ENCODE data around the gene BCL2L2.

BCL2L2 gene

GRCh38 chr14:23286902-23287479, 19.6 kb upstream of the BCL2L2 start:
- H3K4me1 ChIP-seq (ENCODE audit: control insufficient read depth, insufficient read depth, low read length): peaks cover 12% of the 10 kb centered on the region
- no peaks in the 10 kb centered on the region for H3K9me3 ChIP-seq (ENCODE audit: control insufficient read depth, insufficient read depth, low read depth, low read length)
- peak overlapping the region; percentile 96 for H3K27ac ChIP-seq (ENCODE audit: extremely low read depth, low read depth, low read length)
- ChIA-PET POLR2A (interaction anchor here (0.6 to 3.1 kb wide), 9 partner anchors 11 to 568 kb away, joined by 3 to 41 read pairs (median 6); partner anchors contain the start of genes BCL2L2, HAUS4, PABPN1 and PPP1R3E), CTCF (interaction anchor here (0.5 to 2.2 kb wide), 7 partner anchors 8 to 1073 kb away, joined by 3 to 8 read pairs (median 3); no protein-coding TSS in a partner anchor)
- H3K4me3 ChIP-seq (ENCODE audit: low read depth, low read length): peak overlapping the region; percentile 58
- peaks cover 0 to 3% of the 10 kb centered on the region in 2 experiments; a peak in 1 of 3 replicates for H3K36me3 ChIP-seq (ENCODE audit: control insufficient read depth in 2 of 2, insufficient read depth in 1 of 2, low read length in 2 of 2)
- TF ChIP-seq TCF7L2 (IDR thresholded peaks at IDR 0.05; ENCODE audit: borderline replicate concordance, low read depth, low read length) (no peak), ZNF157 (tag by site-specific recombination; IDR thresholded peaks at IDR 0.05) (no peak), ZNF24 (tag by site-specific recombination; IDR thresholded peaks at IDR 0.05) (no peak), ZBTB48 (tag by site-specific recombination; IDR thresholded peaks at IDR 0.05) (no peak), HOXC10 (CRISPR knock-in tag; IDR thresholded peaks at IDR 0.05) (no peak), ZNF629 (tag by site-specific recombination; IDR thresholded peaks at IDR 0.05) (no peak), MEIS1 (CRISPR knock-in tag; IDR thresholded peaks at IDR 0.05; ENCODE audit: borderline replicate concordance) (no peak), ZNF843 (tag by site-specific recombination; IDR thresholded peaks at IDR 0.05) (no peak), ZNF324 (tag by site-specific recombination; IDR thresholded peaks at IDR 0.05) (no peak), GLI4 (tag by site-specific recombination; IDR thresholded peaks at IDR 0.05) (no peak), ZNF571 (tag by site-specific recombination; IDR thresholded peaks at IDR 0.05) (no peak)
- TF ChIP-seq, protein P1, sequence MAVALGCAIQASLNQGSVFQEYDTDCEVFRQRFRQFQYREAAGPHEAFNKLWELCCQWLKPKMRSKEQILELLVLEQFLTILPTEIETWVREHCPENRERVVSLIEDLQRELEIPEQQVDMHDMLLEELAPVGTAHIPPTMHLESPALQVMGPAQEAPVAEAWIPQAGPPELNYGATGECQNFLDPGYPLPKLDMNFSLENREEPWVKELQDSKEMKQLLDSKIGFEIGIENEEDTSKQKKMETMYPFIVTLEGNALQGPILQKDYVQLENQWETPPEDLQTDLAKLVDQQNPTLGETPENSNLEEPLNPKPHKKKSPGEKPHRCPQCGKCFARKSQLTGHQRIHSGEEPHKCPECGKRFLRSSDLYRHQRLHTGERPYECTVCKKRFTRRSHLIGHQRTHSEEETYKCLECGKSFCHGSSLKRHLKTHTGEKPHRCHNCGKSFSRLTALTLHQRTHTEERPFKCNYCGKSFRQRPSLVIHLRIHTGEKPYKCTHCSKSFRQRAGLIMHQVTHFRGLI (tag by site-specific recombination; IDR thresholded peaks at IDR 0.05): no peak
- TF ChIP-seq, protein P2, sequence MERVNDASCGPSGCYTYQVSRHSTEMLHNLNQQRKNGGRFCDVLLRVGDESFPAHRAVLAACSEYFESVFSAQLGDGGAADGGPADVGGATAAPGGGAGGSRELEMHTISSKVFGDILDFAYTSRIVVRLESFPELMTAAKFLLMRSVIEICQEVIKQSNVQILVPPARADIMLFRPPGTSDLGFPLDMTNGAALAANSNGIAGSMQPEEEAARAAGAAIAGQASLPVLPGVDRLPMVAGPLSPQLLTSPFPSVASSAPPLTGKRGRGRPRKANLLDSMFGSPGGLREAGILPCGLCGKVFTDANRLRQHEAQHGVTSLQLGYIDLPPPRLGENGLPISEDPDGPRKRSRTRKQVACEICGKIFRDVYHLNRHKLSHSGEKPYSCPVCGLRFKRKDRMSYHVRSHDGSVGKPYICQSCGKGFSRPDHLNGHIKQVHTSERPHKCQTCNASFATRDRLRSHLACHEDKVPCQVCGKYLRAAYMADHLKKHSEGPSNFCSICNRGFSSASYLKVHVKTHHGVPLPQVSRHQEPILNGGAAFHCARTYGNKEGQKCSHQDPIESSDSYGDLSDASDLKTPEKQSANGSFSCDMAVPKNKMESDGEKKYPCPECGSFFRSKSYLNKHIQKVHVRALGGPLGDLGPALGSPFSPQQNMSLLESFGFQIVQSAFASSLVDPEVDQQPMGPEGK (tag by site-specific recombination; IDR thresholded peaks at IDR 0.05): no peak

GRCh38 chr14:23294734-23295561, 11.7 kb upstream of the BCL2L2 start:
- H3K9me3 ChIP-seq (ENCODE audit: control insufficient read depth, insufficient read depth, low read depth, low read length): no peaks in the 10 kb centered on the region
- CTCF ChIA-PET: interaction anchor here (0.6 to 1.8 kb wide), 21 partner anchors 9 to 635 kb away, joined by 3 to 14 read pairs (median 4); partner anchors contain the start of gene HOMEZ
- POLR2A ChIA-PET: interaction anchor here (1.4 to 1.8 kb wide), 2 partner anchors 11 to 26 kb away, joined by 5 read pairs; partner anchors contain the start of genes BCL2L2 and PABPN1
- no peaks in the 10 kb centered on the region for H3K4me1 ChIP-seq (ENCODE audit: control insufficient read depth, insufficient read depth, low read length)
- peaks cover 4 to 24% of the 10 kb centered on the region in 2 experiments for H3K36me3 ChIP-seq (ENCODE audit: control insufficient read depth in 2 of 2, insufficient read depth in 1 of 2, low read length in 2 of 2)
- no peak overlapping the region for H3K4me3 ChIP-seq (ENCODE audit: low read depth, low read length)
- no peak overlapping the region for H3K27ac ChIP-seq (ENCODE audit: extremely low read depth, low read depth, low read length)
- TF ChIP-seq BCL6B (tag by site-specific recombination; IDR thresholded peaks at IDR 0.05) (no peak), CTCF (tag by site-specific recombination; IDR thresholded peaks at IDR 0.05) (peak; percentile 92), ZNF280C (tag by site-specific recombination; IDR thresholded peaks at IDR 0.05) (no peak), ZNF549 (tag by site-specific recombination; IDR thresholded peaks at IDR 0.05) (no peak), ZXDB (tag by site-specific recombination; IDR thresholded peaks at IDR 0.05) (peak; percentile 64), ZNF843 (tag by site-specific recombination; IDR thresholded peaks at IDR 0.05) (0 out of 2 replicates have a peak, but pooled peaks have one; percentile 34), ZNF624 (tag by site-specific recombination; IDR thresholded peaks at IDR 0.05) (no peak), KLF1 (tag by site-specific recombination; IDR thresholded peaks at IDR 0.05) (peak; percentile 29; the same call in 1 of the 2 replicates), ZFP3 (tag by site-specific recombination; IDR thresholded peaks at IDR 0.05; ENCODE audit: low read depth) (no peak), ZNF221 (tag by site-specific recombination; IDR thresholded peaks at IDR 0.05; ENCODE audit: borderline replicate concordance) (no peak), ZNF654 (tag by site-specific recombination; IDR thresholded peaks at IDR 0.05; ENCODE audit: low read depth) (peak; percentile 60)

Measured in HEK293 (cell line).